Fibroblast of lung (primary cell): Measurements from ENCODE around the gene RPL6.

ENCODE experiments used
- CTCF ChIP-seq, 2 donors: IDR thresholded peaks in 1 of 2; conservative IDR thresholded peaks in 1 of 2; 1 replicate in 1 of 2; 2 replicates in 1 of 2; pipeline ENCODE4 v1.5.1; 2011 to 2012; ENCODE audit warnings: low read length in 2 of 2, control low read depth in 1 of 2, inconsistent platforms in 1 of 2, low read depth in 1 of 2, mild to moderate bottlenecking in 1 of 2
- EZH2 ChIP-seq: IDR thresholded peaks from 2 replicates; pipeline ENCODE4 v1.5.1; 2012; ENCODE audit warnings: low read length, control low read depth, mild to moderate bottlenecking; ENCODE audit errors: missing control alignments

GRCh38 chr12:112359290-112359689, 50.1 kb downstream of the RPL6 start:
- no peak for TF ChIP-seq CTCF (conservative IDR thresholded peaks at IDR 0.05 in 1 of 2, IDR thresholded peaks at IDR 0.05 in 1 of 2; ENCODE audit: low read depth in 1 of 2, low read length in 2 of 2)
- no peak for TF ChIP-seq EZH2
